NOMO-1 treated with DMSO at 0.1 percent for 48 hours (cell line): ENCODE results near the gene ZNF761.

ENCODE experiments used
- DNase-seq: peaks from one replicate; lab custom pipeline; 2025; ENCODE audit not compliant: unreplicated experiment; lab: John Stamatoyannopoulos, UW

ZNF761 gene

GRCh38 chr19:53506728-53507127, 74.9 kb downstream of the ZNF761 start:
- DNase-seq, result no peak
